Inferior parietal cortex (tissue), 1 donor: ENCODE results near the gene NUDT4.
"Not testable (repeated sequence)": the region's sequence is repeated elsewhere in the genome, so short reads cannot be mapped to it uniquely, and the experiment has no call there.

Experiments
- DNase-seq: peaks from one replicate; pipeline ENCODE4 v3.0.0-alpha.2; 2016; ENCODE audit errors: extremely low spot score

The NUDT4 gene

GRCh38 chr12:93429448-93429847 is 51.7 kb downstream of the NUDT4 start:
- DNase-seq = no peak

GRCh38 chr12:93429852-93430251 is 52.1 kb downstream of the NUDT4 start:
- DNase-seq = no peak

GRCh38 chr12:93430280-93430679 is 52.6 kb downstream of the NUDT4 start:
- no peak for DNase-seq

- not testable (repeated sequence) for DNase-seq
Measured at GRCh38 chr12:93432031-93432430, 54.3 kb downstream of the NUDT4 start.

GRCh38 chr12:93434256-93434865 is 56.6 kb downstream of the NUDT4 start:
- DNase-seq = no peak

GRCh38 chr12:93438266-93439050 is 60.7 kb downstream of the NUDT4 start:
- DNase-seq = no peak

- DNase-seq = no peak
Measured at GRCh38 chr12:93440043-93440835, 62.5 kb downstream of the NUDT4 start.

GRCh38 chr12:93441081-93441616 is 63.4 kb downstream of the NUDT4 start:
- DNase-seq = no peak

- peak; percentile 93 for DNase-seq
Measured at GRCh38 chr12:93441617-93442410, 64.1 kb downstream of the NUDT4 start, which contains the start of gene UBE2N. TSS of gene UBE2N (minus strand) at chr12:93441947. CDS start at chr12:93441884, 63 bp downstream.

- no peak for DNase-seq
Measured at GRCh38 chr12:93442411-93443340, 65.0 kb downstream of the NUDT4 start.

- DNase-seq = no peak
Measured at GRCh38 chr12:93443576-93443975, 65.9 kb downstream of the NUDT4 start.

GRCh38 chr12:93447555-93448290 is 70.0 kb downstream of the NUDT4 start:
- no peak for DNase-seq

GRCh38 chr12:93448796-93449195 is 71.1 kb downstream of the NUDT4 start:
- DNase-seq = no peak

GRCh38 chr12:93449277-93449676 is 71.6 kb downstream of the NUDT4 start:
- DNase-seq = no peak

GRCh38 chr12:93451423-93452158 is 73.9 kb downstream of the NUDT4 start:
- DNase-seq = no peak

- no peak for DNase-seq
Measured at GRCh38 chr12:93453633-93454032, 75.9 kb downstream of the NUDT4 start.

- no peak for DNase-seq
Measured at GRCh38 chr12:93456077-93456476, 78.4 kb downstream of the NUDT4 start.
